HG02610 (cell line): Measurements from ENCODE around the gene TMEM60.
"Not testable (repeated sequence)": the region's sequence is repeated elsewhere in the genome, so short reads cannot be mapped to it uniquely, and the experiment has no call there.

ENCODE experiments used
- ATAC-seq: cut with Tn5 transposase; IDR thresholded peaks from one replicate; pipeline ENCODE4 v1.9.1; 2021; ENCODE audit warnings: mild to moderate bottlenecking, moderate library complexity; ENCODE audit not compliant: unreplicated experiment

Gene TMEM60

DNA sequence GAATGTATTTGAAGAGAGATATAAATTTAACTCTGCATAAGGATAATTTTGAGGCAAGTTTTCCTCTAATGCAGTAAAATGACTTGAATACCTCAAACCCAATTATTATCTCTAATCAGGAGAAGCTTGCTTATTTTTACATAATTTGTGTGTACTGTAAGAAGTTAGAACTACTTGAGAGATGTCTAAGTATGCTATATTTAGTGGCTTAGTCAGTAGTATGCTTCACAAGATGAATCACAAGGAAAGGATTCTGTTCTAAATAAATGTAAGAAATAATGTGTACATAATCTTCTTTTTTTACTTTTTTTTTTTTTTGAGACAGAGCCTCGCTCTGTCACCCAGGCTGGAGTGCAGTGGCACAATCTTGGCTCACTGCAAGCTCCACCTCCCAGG, 14.1 kb upstream of the TMEM60 start:
- ATAC-seq: no peak

DNA sequence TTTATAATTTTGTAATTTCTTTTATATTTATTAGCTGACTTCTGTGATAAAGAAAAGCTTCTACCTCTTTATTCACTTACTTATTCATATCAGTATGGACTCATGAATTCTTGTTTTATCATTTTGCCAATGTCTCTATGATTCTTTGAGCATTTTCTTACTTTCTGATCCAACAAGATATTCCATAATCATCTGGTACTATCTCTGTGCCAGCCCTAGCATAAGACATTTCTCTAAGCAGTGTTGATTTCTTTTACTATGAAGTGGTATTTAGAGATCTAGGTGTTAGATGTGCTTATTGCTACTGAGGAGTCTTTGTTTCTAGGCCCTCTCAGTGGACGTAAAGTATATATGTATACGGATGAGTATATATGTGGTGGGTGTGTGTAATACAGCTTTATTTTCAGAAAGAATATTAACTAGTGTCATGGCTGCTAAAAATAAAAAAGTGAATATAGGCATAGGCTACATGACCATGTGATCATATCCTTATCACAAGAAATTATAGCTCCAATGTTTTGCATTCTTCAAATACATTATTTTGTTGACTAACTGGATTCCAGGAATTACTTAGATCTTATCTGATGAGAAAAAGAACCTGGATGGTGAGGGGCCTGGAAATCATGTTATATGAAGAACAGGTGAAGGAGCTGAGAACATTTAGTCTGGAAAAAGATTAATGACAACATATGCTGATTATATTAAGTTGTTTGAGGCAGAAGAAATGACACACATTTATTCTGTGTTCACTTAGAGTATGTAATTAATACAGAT, 13.5 kb upstream of the TMEM60 start:
- ATAC-seq: no peak

DNA sequence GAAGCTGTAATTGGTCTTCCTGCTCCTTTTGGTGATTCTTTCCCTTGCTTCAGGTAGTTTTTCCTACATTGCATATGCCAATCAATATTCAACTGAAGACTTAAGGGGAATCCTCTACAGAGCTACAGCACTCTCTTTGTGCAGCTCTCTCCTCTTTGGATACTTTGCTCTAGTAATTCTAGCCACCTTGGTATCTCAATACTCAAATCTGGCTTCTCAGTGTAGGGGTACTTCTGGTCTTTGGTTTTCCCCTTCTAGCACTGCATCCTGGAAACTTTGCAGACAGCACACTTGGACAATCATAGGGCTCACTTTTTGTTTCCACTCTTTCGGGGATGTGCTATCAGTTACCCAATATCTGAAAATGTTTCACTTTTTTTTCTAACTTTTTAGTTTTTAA, 10.3 kb upstream of the TMEM60 start:
- peak; percentile 57 for ATAC-seq

GRCh38 chr7:77806425-77806824, 8.2 kb upstream of the TMEM60 start:
- no peak for ATAC-seq

GRCh38 chr7:77802557-77803405, 4.5 kb upstream of the TMEM60 start:
- no peak for ATAC-seq

GRCh38 chr7:77800730-77801129, 2.5 kb upstream of the TMEM60 start:
- ATAC-seq: no peak

DNA sequence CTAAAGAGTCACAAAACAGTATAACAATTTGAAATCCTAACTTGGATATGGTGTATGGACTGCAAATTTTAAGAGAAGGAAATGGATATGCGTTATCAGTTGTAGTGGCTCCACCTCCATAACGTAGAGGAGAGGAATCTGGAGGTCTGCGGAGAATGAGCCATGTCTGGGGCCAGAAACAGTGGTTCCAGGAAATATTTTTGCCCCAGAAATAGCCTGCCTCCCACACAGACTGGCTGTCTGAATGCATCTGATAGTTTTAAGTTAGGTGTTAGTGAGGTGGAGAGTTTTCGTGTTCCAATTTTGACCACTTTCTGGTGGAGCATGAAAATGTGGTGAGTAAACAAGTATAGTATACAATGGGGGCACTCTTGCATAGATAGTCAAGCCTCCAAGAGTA, 1.9 kb upstream of the TMEM60 start:
- ATAC-seq: peak; percentile 15

- no peak for ATAC-seq
Measured at GRCh38 chr7:77799078-77799964, 1.1 kb upstream of the TMEM60 start.

- ATAC-seq: peak; percentile 26
Measured at GRCh38 chr7:77797734-77798393, 370 bp downstream of the TMEM60 start.

DNA sequence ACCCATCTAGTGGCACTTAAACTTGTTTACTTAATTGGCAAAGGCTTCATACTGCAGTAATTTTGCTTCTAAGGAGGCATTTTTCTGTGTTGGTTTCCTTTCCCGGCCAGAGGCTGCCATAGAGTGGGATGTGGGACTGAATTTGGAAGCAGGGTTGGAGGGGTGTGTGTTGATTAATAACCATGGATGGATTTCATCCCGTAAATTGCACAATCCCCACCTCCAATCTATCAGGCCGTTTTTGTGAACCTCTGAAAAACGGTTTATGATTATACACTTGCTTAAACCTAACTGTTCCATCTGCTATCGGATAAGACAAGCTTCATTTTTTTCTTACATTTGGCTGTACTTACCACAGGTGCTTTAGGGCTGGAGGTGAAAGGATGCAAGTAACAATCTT, 1.3 kb downstream of the TMEM60 start:
- no peak for ATAC-seq

- ATAC-seq: no peak
Measured at GRCh38 chr7:77796109-77796508, 2.1 kb downstream of the TMEM60 start.

DNA sequence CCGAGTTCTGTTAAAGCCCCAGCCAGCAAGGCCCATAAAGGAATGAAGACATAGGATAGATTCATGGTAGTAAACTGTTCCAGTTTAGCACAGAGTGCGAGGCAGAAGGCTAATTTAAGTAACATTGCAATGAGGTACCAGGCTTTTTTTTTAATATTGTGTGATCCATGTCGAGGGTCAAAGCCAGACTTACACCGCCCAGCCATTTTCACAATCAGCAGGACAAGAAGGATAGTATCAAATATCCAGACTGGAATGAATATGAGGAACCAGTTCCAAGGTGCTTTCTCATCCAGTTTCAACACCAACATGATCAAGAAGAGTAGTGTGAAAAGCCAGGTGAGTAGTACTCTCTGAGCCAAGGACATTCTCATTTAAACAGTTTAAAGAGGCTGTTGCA, 4.2 kb downstream of the TMEM60 start:
- ATAC-seq: no peak

GRCh38 chr7:77791956-77792355, 6.3 kb downstream of the TMEM60 start:
- ATAC-seq: no peak

DNA sequence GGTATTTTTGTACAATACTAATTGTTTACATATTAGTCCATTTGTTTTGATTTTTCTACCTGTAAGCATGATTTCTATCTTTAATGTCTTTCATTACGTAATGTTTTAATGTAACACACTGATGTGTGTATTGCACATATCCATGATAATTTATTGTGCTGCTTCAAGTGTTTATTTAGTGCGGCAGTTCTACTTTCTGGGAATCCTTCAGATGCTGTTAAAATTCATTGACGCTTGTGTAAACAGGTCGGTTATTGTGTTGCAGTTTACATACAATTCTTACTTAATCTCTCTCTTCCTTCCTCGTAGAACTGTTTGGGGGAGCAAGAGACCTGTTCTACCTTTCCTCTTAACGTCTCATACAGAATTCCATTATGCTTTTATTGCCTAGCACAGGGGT, 6.9 kb downstream of the TMEM60 start:
- ATAC-seq: no peak

GRCh38 chr7:77788327-77788902, 9.8 kb downstream of the TMEM60 start:
- ATAC-seq: no peak

- no peak for ATAC-seq
Measured at GRCh38 chr7:77786741-77787140, 11.5 kb downstream of the TMEM60 start.

DNA sequence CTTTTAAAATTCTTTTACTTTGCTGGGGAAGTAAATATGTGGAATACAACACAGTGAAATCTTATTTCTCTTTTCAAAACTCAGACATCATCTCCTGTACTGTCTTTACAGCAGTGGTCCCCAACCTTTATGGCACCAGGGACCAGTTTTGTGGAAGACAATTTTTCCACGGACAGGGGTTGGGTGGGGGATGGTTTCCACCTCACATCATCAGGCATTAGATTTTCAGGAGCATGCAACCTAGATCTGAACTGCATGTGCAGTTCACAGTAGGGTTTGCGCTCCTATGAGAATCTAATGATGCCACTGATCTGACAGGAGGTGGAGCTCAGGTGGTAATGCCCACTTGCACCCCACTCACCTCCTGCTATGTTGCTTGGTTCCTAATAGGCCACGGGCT, 12.2 kb downstream of the TMEM60 start:
- ATAC-seq: no peak

DNA sequence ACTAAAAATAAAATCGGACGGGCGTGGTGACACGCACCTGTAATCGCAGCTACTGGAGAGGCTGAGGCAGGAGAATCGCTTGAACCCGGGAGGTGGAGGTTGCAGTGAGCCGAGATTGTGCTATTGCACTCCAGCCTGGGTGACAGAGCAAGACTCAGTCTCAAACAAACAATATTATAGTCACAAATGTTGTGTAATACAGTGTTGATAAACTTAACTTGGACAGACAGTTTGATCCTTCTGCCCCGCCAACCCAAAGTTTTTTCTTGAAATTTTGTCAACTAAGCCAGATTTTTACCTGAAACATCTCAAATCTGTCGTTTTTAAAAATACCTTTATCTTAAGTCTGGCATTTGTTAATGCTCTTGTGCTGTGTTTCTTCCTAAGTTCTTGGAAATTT, 13.8 kb downstream of the TMEM60 start:
- ATAC-seq: not testable (repeated sequence)

- ATAC-seq: no peak
Measured at GRCh38 chr7:77783545-77783944, 14.7 kb downstream of the TMEM60 start.

DNA sequence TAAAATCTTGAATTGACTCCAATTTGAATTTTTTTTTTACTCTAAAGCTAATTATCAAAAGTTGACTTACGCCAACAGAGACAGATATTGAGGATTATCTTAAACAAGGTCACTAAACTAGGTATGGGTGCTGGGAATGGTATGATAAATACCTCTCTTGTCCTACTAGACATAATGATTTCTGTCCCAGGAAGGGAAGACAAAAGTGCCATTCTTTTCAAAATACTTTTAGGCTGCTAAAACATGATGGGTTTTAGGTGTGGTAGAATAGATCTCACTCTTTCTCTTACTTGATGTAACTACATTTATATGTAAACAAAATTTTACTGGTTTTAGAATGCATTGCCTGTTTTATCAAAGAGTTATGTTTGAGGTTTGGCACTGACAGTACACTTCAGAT, 15.1 kb downstream of the TMEM60 start:
- no peak for ATAC-seq
